HG02571 (cell line): ENCODE data around the gene PPP2CA.
"Not testable (repeated sequence)": the region's sequence is repeated elsewhere in the genome, so short reads cannot be mapped to it uniquely, and the experiment has no call there.

ENCODE experiments used
- ATAC-seq: cut with Tn5 transposase; IDR thresholded peaks from one replicate; pipeline ENCODE4 v1.9.1; 2021; ENCODE audit warnings: mild to moderate bottlenecking, moderate library complexity; ENCODE audit not compliant: unreplicated experiment

The PPP2CA gene

GRCh38 chr5:134225780-134226440 is at the start of gene PPP2CA:
Gene PPP2CA (minus strand): TSS chr5:134226073. CDS start chr5:134225861, 212 bp downstream.
- peak; percentile 80 for ATAC-seq

GRCh38 chr5:134273642-134274395 is 47.9 kb upstream of the PPP2CA start:
- ATAC-seq, result no peak

- ATAC-seq, result no peak
These were observed 45.2 kb upstream of the PPP2CA start for GRCh38 chr5:134271059-134271458.

GRCh38 chr5:134268919-134269318 is 43.0 kb upstream of the PPP2CA start:
- ATAC-seq, result no peak

GRCh38 chr5:134268019-134268601 is 42.2 kb upstream of the PPP2CA start:
- ATAC-seq, result no peak

GRCh38 chr5:134267366-134268018 is 41.6 kb upstream of the PPP2CA start:
- ATAC-seq, result no peak

- no peak for ATAC-seq
These were observed 37.9 kb upstream of the PPP2CA start for GRCh38 chr5:134263801-134264200.

- not testable (repeated sequence) for ATAC-seq
These were observed 36.8 kb upstream of the PPP2CA start for GRCh38 chr5:134262629-134263028.

- ATAC-seq, result no peak
These were observed 33.0 kb upstream of the PPP2CA start for GRCh38 chr5:134258896-134259295.

GRCh38 chr5:134257176-134257575 is 31.3 kb upstream of the PPP2CA start:
- ATAC-seq, result no peak

- no peak for ATAC-seq
These were observed 29.7 kb upstream of the PPP2CA start for GRCh38 chr5:134255418-134256150.

- ATAC-seq, result not testable (repeated sequence)
These were observed 27.7 kb upstream of the PPP2CA start for GRCh38 chr5:134253368-134254153.

GRCh38 chr5:134252671-134253070 is 26.8 kb upstream of the PPP2CA start:
- ATAC-seq, result no peak

- no peak for ATAC-seq
These were observed 25.1 kb upstream of the PPP2CA start for GRCh38 chr5:134250949-134251348.

GRCh38 chr5:134249469-134250379 is 23.9 kb upstream of the PPP2CA start:
- no peak for ATAC-seq

- ATAC-seq, result no peak
These were observed 22.4 kb upstream of the PPP2CA start for GRCh38 chr5:134248256-134248655.

GRCh38 chr5:134247428-134248224 is 21.8 kb upstream of the PPP2CA start:
- no peak for ATAC-seq

- ATAC-seq, result no peak
These were observed 21.0 kb upstream of the PPP2CA start for GRCh38 chr5:134246771-134247427.
